ENCODE measurements around the gene STRIP2. TPM values are rescaled to one million over a fixed set of nuclear protein-coding genes. Genes with fewer than 3 reads are reported as not detected.

The STRIP2 gene
- total and polyA plus RNA-seq, 9 of the 15 experiments (the other 6 are each of a cell fraction or from before 2014, with no cell fraction given), result 10.1 to 81.8 (median 42.3) TPM

DNA sequence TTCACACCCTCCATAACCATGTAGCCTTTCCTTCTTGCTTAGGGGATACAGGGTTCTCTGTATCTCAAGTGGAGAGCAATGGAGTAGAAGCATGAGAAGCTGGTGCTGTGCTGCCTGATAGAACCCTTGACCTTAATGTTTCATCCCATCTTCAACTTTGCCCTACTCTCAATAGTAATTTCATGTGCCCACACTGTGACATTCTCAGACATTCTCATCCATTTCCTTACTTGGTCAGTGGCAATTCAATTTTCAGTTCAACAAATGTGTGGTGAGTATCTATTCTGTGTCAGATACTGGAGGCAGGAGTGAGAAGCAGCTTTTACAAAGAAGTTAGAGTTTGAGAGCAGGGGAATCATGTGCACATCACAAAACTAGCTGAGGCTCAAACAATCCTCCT, 16.1 kb downstream of the STRIP2 start:
- no peak for FAIRE-seq
- no TSS peak for BruUV-seq (replicated peaks)
- no peaks in the 10 kb centered on the region for H3K9me3 ChIP-seq (replicated peaks; ENCODE audit: control insufficient read depth, insufficient read depth, low read depth, low read length)
- CTCF ChIA-PET (ENCODE audit: low intra/inter-chr PET ratio), result no interaction called here
- no peak overlapping the region for H3K4me3 ChIP-seq
- in situ Hi-C loops (cut with MboI) (no loop called here), intact Hi-C loops (cut with micrococcal nuclease) (no loop called here)
- H3K79me2 ChIP-seq (ENCODE audit: control insufficient read depth, insufficient read depth, low read length), result no peaks in the 10 kb centered on the region
- no peaks in the 10 kb centered on the region for H3K27me3 ChIP-seq (ENCODE audit: control insufficient read depth in 2 of 2, insufficient read depth in 2 of 2, low read length in 2 of 2)
- H4K20me1 ChIP-seq (replicated peaks; ENCODE audit: control insufficient read depth, insufficient read depth, low read length), result no peaks in the 10 kb centered on the region
- no peak overlapping the region for H3K4me2 ChIP-seq (ENCODE audit: insufficient read depth, low read length)
- H2AFZ ChIP-seq (ENCODE audit: low read depth, low read length), result no peak overlapping the region
- POLR2A ChIA-PET, result interaction anchor here (0.6 to 1.3 kb wide), 7 partner anchors 11 to 189 kb away, joined by 3 to 5 read pairs (median 3); no protein-coding TSS in a partner anchor
- no peak overlapping the region for H3K27ac ChIP-seq (ENCODE audit: extremely low read depth, low read depth, low read length)
- H3K36me3 ChIP-seq (ENCODE audit: control insufficient read depth, insufficient read depth, low read length), result peaks cover 98% of the 10 kb centered on the region
- peaks cover 4% of the 10 kb centered on the region for H3K9me1 ChIP-seq (ENCODE audit: control insufficient read depth, insufficient read depth, low read length)
- no peak for DNase-seq (ENCODE audit: extremely low read depth in 1 of 4, low spot score in 3 of 4)
- ATAC-seq, result no peak
- no peak overlapping the region for H3K9ac ChIP-seq (ENCODE audit: insufficient read depth in 1 of 2, low read depth in 2 of 2, low read length in 2 of 2)
- H3K4me1 ChIP-seq (replicated peaks in 1 of 2; ENCODE audit: control insufficient read depth in 2 of 2, insufficient read depth in 2 of 2, low read length in 2 of 2), result no peaks in the 10 kb centered on the region
- TF ChIP-seq, protein P1, sequence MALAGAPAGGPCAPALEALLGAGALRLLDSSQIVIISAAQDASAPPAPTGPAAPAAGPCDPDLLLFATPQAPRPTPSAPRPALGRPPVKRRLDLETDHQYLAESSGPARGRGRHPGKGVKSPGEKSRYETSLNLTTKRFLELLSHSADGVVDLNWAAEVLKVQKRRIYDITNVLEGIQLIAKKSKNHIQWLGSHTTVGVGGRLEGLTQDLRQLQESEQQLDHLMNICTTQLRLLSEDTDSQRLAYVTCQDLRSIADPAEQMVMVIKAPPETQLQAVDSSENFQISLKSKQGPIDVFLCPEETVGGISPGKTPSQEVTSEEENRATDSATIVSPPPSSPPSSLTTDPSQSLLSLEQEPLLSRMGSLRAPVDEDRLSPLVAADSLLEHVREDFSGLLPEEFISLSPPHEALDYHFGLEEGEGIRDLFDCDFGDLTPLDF (CRISPR knock-in tag; IDR thresholded peaks at IDR 0.05), result no peak
- TF ChIP-seq, protein P2, sequence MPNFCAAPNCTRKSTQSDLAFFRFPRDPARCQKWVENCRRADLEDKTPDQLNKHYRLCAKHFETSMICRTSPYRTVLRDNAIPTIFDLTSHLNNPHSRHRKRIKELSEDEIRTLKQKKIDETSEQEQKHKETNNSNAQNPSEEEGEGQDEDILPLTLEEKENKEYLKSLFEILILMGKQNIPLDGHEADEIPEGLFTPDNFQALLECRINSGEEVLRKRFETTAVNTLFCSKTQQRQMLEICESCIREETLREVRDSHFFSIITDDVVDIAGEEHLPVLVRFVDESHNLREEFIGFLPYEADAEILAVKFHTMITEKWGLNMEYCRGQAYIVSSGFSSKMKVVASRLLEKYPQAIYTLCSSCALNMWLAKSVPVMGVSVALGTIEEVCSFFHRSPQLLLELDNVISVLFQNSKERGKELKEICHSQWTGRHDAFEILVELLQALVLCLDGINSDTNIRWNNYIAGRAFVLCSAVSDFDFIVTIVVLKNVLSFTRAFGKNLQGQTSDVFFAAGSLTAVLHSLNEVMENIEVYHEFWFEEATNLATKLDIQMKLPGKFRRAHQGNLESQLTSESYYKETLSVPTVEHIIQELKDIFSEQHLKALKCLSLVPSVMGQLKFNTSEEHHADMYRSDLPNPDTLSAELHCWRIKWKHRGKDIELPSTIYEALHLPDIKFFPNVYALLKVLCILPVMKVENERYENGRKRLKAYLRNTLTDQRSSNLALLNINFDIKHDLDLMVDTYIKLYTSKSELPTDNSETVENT (CRISPR knock-in tag; IDR thresholded peaks at IDR 0.05), result no peak
- TF ChIP-seq DNMT1 (IDR thresholded peaks at IDR 0.05), result no peak
- TF ChIP-seq NFIC (IDR thresholded peaks at IDR 0.05), result no peak
- TF ChIP-seq MYBL2 (IDR thresholded peaks at IDR 0.05; ENCODE audit: low read depth), result no peak
- no peak for TF ChIP-seq MYBL2 (CRISPR knock-in tag; IDR thresholded peaks at IDR 0.05; ENCODE audit: borderline replicate concordance)
- TF ChIP-seq ZNF174 (CRISPR knock-in tag; IDR thresholded peaks at IDR 0.05), result no peak
- TF ChIP-seq POU5F1 (IDR thresholded peaks at IDR 0.05; ENCODE audit: borderline replicate concordance, low read depth, low read length, partially characterized antibody), result no peak
- no peak for TF ChIP-seq PTBP1 (IDR thresholded peaks at IDR 0.05; ENCODE audit: low read depth, low read length)
- TF ChIP-seq ZNF695 (CRISPR knock-in tag; IDR thresholded peaks at IDR 0.05), result no peak
- TF ChIP-seq L3MBTL2 (IDR thresholded peaks at IDR 0.05), result no peak
- TF ChIP-seq, protein P3, sequence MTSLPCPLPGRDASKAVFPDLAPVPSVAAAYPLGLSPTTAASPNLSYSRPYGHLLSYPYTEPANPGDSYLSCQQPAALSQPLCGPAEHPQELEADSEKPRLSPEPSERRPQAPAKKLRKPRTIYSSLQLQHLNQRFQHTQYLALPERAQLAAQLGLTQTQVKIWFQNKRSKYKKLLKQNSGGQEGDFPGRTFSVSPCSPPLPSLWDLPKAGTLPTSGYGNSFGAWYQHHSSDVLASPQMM (CRISPR knock-in tag; IDR thresholded peaks at IDR 0.05), result no peak
- TF ChIP-seq WHSC1 (IDR thresholded peaks at IDR 0.05; ENCODE audit: low read length), result no peak
- TF ChIP-seq, protein P4, sequence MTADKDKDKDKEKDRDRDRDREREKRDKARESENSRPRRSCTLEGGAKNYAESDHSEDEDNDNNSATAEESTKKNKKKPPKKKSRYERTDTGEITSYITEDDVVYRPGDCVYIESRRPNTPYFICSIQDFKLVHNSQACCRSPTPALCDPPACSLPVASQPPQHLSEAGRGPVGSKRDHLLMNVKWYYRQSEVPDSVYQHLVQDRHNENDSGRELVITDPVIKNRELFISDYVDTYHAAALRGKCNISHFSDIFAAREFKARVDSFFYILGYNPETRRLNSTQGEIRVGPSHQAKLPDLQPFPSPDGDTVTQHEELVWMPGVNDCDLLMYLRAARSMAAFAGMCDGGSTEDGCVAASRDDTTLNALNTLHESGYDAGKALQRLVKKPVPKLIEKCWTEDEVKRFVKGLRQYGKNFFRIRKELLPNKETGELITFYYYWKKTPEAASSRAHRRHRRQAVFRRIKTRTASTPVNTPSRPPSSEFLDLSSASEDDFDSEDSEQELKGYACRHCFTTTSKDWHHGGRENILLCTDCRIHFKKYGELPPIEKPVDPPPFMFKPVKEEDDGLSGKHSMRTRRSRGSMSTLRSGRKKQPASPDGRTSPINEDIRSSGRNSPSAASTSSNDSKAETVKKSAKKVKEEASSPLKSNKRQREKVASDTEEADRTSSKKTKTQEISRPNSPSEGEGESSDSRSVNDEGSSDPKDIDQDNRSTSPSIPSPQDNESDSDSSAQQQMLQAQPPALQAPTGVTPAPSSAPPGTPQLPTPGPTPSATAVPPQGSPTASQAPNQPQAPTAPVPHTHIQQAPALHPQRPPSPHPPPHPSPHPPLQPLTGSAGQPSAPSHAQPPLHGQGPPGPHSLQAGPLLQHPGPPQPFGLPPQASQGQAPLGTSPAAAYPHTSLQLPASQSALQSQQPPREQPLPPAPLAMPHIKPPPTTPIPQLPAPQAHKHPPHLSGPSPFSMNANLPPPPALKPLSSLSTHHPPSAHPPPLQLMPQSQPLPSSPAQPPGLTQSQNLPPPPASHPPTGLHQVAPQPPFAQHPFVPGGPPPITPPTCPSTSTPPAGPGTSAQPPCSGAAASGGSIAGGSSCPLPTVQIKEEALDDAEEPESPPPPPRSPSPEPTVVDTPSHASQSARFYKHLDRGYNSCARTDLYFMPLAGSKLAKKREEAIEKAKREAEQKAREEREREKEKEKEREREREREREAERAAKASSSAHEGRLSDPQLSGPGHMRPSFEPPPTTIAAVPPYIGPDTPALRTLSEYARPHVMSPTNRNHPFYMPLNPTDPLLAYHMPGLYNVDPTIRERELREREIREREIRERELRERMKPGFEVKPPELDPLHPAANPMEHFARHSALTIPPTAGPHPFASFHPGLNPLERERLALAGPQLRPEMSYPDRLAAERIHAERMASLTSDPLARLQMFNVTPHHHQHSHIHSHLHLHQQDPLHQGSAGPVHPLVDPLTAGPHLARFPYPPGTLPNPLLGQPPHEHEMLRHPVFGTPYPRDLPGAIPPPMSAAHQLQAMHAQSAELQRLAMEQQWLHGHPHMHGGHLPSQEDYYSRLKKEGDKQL (CRISPR knock-in tag; IDR thresholded peaks at IDR 0.05; ENCODE audit: borderline replicate concordance), result no peak
- TF ChIP-seq RBM34 (IDR thresholded peaks at IDR 0.05; ENCODE audit: borderline replicate concordance, insufficient read depth, low read length), result no peak

All from K562 (cell line).